Epithelial cell of esophagus (primary cell): ENCODE measurements around the gene DRC1.

Source experiments
- DNase-seq: peaks from one replicate; pipeline ENCODE4 v3.0.0; 2010; ENCODE audit warnings: low read depth
- H3K4me3 ChIP-seq: 2 replicates; pipeline ENCODE4 v1.5.1; 2011; ENCODE audit warnings: mild to moderate bottlenecking, low read length, control low read depth
- TF ChIP-seq, protein P1 (sequence below): IDR thresholded peaks from 2 replicates; pipeline ENCODE4 v1.5.1; 2011; ENCODE audit warnings: low read depth, mild to moderate bottlenecking, low read length, control low read depth, inconsistent platforms; ENCODE audit not compliant: insufficient read depth; ENCODE audit errors: missing control alignments

Gene DRC1

DNA sequence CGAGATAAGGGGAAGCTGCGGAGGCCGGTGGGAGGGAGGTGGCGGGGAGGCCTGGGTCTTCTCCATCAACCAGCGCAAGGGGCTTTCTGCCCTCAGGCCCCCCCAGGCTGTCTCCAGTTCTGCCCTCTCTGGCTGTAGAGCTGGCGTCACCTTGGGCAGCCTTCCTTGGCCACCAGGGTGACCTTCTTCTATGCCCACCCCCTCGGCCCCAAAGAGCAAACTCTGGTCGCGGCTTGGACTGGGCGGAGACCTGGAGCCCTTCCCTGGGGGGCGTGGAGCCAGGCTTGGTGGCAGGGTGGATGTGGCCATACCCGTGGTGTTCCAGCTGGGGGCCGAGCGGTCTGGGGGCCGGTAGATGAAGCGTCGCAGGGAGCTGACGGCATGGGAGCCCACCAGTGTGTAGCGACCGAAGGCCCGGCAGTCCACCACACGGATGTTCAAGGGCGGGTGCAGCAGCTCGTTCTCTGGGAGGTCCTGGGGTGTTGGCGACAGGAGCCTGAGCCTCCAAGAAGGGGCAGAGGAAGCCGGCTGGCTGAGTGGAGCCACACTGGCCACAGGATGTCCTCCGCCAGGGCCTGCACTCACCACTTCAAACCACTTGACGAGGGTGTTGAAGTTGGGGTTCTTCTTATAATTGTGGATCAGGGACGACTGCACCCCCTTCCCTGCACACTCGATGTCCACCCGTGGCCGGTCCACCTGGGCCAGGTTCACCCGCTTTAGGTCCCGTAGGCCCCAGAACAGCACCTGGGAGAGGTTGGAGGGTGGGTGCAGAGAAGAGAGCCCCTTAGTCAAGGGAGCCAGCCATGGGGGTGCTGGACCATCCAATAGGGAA, 71.3 kb downstream of the DRC1 start:
- no peak for DNase-seq
- TF ChIP-seq, protein P1, sequence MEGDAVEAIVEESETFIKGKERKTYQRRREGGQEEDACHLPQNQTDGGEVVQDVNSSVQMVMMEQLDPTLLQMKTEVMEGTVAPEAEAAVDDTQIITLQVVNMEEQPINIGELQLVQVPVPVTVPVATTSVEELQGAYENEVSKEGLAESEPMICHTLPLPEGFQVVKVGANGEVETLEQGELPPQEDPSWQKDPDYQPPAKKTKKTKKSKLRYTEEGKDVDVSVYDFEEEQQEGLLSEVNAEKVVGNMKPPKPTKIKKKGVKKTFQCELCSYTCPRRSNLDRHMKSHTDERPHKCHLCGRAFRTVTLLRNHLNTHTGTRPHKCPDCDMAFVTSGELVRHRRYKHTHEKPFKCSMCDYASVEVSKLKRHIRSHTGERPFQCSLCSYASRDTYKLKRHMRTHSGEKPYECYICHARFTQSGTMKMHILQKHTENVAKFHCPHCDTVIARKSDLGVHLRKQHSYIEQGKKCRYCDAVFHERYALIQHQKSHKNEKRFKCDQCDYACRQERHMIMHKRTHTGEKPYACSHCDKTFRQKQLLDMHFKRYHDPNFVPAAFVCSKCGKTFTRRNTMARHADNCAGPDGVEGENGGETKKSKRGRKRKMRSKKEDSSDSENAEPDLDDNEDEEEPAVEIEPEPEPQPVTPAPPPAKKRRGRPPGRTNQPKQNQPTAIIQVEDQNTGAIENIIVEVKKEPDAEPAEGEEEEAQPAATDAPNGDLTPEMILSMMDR: no peak
- H3K4me3 ChIP-seq: no peak overlapping the region

DNA sequence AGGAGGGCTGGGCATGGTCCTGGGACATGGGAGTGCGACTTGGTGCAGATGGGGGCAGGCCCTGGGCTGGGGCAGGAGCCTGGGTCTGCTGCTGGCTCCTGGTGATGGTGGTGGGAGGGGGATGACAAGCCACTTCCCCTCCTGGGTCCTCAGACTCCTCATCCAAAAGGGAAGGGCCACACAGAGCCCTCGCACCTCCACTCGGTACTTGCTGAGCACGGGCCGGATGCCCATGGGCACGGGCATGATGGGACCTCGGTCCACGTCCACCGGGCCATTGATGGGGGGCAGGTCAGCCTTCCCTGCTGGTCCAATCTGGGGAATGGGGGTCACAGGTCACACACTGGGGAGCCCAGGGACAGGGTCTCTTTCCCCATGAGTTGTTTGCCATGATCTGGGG, 72.1 kb downstream of the DRC1 start:
- no peak for DNase-seq
- TF ChIP-seq, protein P1: no peak
- no peak overlapping the region for H3K4me3 ChIP-seq

DNA sequence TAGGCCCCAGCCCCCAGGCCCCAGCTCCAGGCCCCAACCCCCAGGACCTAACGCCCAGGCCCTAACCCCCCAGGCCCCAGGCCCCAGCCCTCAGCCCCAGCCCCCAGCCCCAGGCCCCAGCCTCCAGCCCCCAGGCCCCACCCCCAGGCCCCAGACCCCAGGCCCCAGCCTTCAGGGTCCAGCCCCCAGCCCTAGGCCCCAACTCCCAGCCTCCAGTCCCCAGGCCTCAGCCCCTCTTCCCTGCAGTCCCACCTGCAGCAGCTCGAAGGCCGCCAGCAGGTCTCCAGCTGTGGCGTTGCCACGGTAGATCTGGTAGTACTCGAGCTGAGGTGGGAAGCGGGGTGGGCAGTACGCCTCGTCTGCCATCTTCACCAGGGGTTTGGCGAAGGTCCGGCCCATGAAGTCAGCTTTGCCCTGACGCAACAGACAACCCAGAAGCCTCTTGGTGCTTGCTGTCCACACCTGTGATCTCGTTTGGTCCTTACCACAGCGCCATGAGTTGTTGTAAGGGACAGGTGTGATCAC, 72.6 kb downstream of the DRC1 start:
- no peak overlapping the region for H3K4me3 ChIP-seq
- no peak for DNase-seq
- TF ChIP-seq, protein P1: no peak

DNA sequence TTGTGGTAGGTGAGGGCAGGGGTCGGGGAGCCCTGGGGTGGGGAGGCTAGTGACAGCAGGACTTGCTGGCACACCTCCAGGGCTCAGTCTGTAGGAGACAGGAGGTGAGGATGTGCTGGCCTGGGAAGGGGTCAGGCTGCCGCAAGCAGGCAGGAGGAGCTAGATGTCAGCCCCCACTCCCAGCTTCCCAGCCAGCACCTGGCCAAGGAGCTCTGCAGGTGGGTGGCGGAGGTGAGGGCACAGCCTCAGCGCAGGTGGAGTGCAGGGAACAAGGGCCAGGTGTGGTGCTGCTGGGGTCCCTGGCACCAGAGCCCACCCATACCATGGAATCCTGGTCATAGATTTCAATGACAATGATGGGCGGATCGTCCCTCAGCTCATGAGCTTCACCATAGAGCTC, 73.3 kb downstream of the DRC1 start:
- DNase-seq: no peak
- TF ChIP-seq, protein P1: no peak
- H3K4me3 ChIP-seq: no peak overlapping the region

DNA sequence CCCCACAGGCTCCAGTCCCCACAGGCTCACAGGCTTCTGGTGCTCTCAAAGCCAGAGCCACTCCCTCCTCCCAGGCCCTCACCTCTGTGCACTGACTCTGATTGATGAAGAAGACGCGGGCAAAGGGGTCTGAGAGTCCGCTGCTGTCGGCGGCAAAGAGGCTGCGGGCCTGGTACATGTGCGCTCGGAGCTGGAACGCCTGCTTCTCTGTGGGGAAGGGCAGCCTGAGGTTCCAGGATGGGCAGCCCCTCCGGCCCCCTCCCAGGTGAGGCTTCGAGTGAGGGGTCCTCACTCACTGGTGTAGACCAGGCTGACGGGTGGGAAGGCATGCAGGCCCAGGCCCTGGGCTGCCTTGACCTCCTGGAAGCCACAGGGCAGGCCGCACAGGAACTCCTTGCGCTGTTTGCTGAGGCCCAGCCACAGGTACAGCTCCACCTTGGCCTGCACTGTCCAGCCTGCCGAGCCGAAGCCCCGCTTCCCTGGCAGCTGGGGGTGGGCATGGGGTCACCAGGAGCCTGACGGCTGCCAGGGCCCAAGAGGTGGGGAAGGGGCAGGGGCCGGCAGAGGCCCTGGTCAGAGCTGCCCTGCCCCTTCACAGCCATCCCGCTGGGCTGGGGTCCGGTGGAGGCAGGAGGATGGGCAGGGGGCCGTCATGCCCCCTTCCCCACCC, 74.2 kb downstream of the DRC1 start:
- no peak overlapping the region for H3K4me3 ChIP-seq
- DNase-seq: no peak
- TF ChIP-seq, protein P1: no peak

DNA sequence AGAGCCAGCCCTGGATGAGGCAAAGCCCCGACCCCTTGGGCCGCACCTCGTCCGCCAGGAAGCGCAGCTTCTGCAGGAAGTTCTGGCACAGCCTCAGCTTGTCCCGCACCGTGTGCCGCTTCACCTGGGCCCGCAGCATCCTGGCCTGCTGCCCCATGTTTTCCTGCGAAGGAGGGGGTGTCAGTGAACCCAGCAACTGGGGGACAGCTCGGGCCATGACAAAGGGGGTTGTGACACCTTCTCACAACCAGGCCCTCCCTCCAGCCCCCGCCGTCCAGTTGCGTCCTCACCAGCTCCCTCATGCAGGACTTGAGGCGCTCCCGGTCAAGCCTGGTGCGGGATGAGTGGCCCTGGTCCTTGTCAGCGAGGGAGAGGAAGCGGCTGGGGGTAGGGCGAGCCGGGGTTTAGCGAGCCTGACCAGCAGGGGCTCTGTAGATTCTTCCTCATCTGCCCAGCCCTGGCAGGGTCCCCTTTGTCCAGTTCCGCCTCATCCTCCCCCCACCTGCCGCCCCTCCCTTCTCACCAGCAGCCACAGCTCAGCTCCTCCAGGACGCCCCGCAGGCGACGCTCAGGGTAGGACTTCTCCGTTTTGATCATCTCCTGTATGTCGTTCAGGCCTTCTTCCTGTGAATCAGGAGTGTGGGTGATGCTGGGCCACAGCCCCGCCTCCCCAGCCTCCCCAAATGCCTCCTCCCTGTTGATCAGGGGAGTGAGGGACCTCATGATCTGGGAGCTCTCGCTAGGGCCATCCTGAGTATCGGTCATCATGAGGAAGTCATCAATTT, 75.6 kb downstream of the DRC1 start:
- no peak for DNase-seq
- H3K4me3 ChIP-seq: no peak overlapping the region
- TF ChIP-seq, protein P1: no peak
